ENCODE data around the gene LITAF. TPM values are rescaled to one million over a fixed set of nuclear protein-coding genes. Genes with fewer than 3 reads are reported as not detected.

LITAF gene
- total RNA-seq, 3 donors from 2014 or later (not counting 1 experiment from before 2014, with no cell fraction given), result 584 to 772 (median 726) TPM

GRCh38 chr16:11572301-11572995 is 14.3 kb downstream of the LITAF start:
- no peak for TF ChIP-seq CTCF (IDR thresholded peaks at IDR 0.05)
- Mint-ChIP-seq H3K36me3 (no peaks in the 10 kb centered on the region), H3K27ac (peak overlapping the region; percentile 97 to 98), H3K4me3 (peak overlapping the region; percentile 88), H3K27me3 (ENCODE audit: low read depth in 2 of 2) (no peaks in the 10 kb centered on the region), H3K9me3 (no peaks in the 10 kb centered on the region), H3K4me1 (peaks cover 81 to 88% of the 10 kb centered on the region in 2 donors)
- Histone ChIP-seq H3K9me3 (ENCODE audit: control insufficient read depth, insufficient read depth, low read length) (no peaks in the 10 kb centered on the region), H3K4me3 (ENCODE audit: low read length) (no peak overlapping the region), H3K27me3 (ENCODE audit: control insufficient read depth, insufficient read depth, low read length) (no peaks in the 10 kb centered on the region), H3K4me1 (ENCODE audit: control insufficient read depth, insufficient read depth, low read length) (peaks cover 99% of the 10 kb centered on the region), H3K27ac (ENCODE audit: low read length) (peak overlapping the region; percentile 42), H3K36me3 (ENCODE audit: control insufficient read depth, insufficient read depth, low read length) (peaks cover 9% of the 10 kb centered on the region)
- 38% methylated on average over 17 of the region's 17 CpGs for WGBS (ENCODE audit: insufficient coverage)
- intact Hi-C loops (cut with micrococcal nuclease), result loop anchor here (1.0 kb wide), 2 partner anchors 10 to 12 kb away; no protein-coding TSS in a partner anchor
- DNase-seq (peak; percentile 73 to 93), ATAC-seq (peak; percentile 62 to 79 (median 76))

GRCh38 chr16:11571549-11571948 is 15.2 kb downstream of the LITAF start:
- Mint-ChIP-seq H3K27ac (peak overlapping the region; percentile 97 to 98), H3K4me1 (peaks cover 83 to 89% of the 10 kb centered on the region in 2 donors), H3K27me3 (ENCODE audit: low read depth in 2 of 2) (no peaks in the 10 kb centered on the region), H3K36me3 (peaks cover 4% of the 10 kb centered on the region), H3K9me3 (no peaks in the 10 kb centered on the region), H3K4me3 (peak overlapping the region; percentile 88)
- WGBS (ENCODE audit: insufficient coverage), result 96% methylated on average over 4 of the region's 4 CpGs
- ATAC-seq (no peak), DNase-seq (no peak)
- Histone ChIP-seq H3K4me1 (ENCODE audit: control insufficient read depth, insufficient read depth, low read length) (peaks cover 98% of the 10 kb centered on the region), H3K4me3 (ENCODE audit: low read length) (no peak overlapping the region), H3K36me3 (ENCODE audit: control insufficient read depth, insufficient read depth, low read length) (peaks cover 12% of the 10 kb centered on the region), H3K9me3 (ENCODE audit: control insufficient read depth, insufficient read depth, low read length) (no peaks in the 10 kb centered on the region), H3K27ac (ENCODE audit: low read length) (peak overlapping the region; percentile 42), H3K27me3 (ENCODE audit: control insufficient read depth, insufficient read depth, low read length) (no peaks in the 10 kb centered on the region)
- intact Hi-C loops (cut with micrococcal nuclease), result no loop called here
- TF ChIP-seq CTCF (IDR thresholded peaks at IDR 0.05), result no peak

GRCh38 chr16:11570806-11571205 is 15.9 kb downstream of the LITAF start:
- Mint-ChIP-seq H3K4me3 (peak overlapping the region; percentile 88), H3K9me3 (no peaks in the 10 kb centered on the region), H3K36me3 (peaks cover 12% of the 10 kb centered on the region), H3K27ac (peak overlapping the region; percentile 97 to 98), H3K27me3 (ENCODE audit: low read depth in 2 of 2) (no peaks in the 10 kb centered on the region), H3K4me1 (peaks cover 86 to 95% of the 10 kb centered on the region in 2 donors)
- ATAC-seq (no peak), DNase-seq (no peak)
- 87% methylated on average over 5 of the region's 5 CpGs for WGBS (ENCODE audit: insufficient coverage)
- no peak for TF ChIP-seq CTCF (IDR thresholded peaks at IDR 0.05)
- Histone ChIP-seq H3K36me3 (ENCODE audit: control insufficient read depth, insufficient read depth, low read length) (peaks cover 16% of the 10 kb centered on the region), H3K27me3 (ENCODE audit: control insufficient read depth, insufficient read depth, low read length) (no peaks in the 10 kb centered on the region), H3K9me3 (ENCODE audit: control insufficient read depth, insufficient read depth, low read length) (no peaks in the 10 kb centered on the region), H3K27ac (ENCODE audit: low read length) (peak overlapping the region; percentile 42), H3K4me3 (ENCODE audit: low read length) (no peak overlapping the region), H3K4me1 (ENCODE audit: control insufficient read depth, insufficient read depth, low read length) (peaks cover 96% of the 10 kb centered on the region)
- intact Hi-C loops (cut with micrococcal nuclease), result no loop called here

Measured in natural killer cell (primary cell).